Fibroblast of lung (primary cell): Measurements from ENCODE around the gene MYO1D. TPM values are rescaled to one million over a fixed set of nuclear protein-coding genes. Genes with fewer than 3 reads are reported as not detected.

Source experiments
- DNase-seq, 2 donors: peaks; one replicate each; pipeline versions ENCODE4 v3.0.0 to v3.0.0-alpha.2; 2010; ENCODE audit warnings: low read depth in 2 of 2
- H2AFZ ChIP-seq: 2 replicates; pipeline ENCODE4 v1.5.1; 2012; ENCODE audit warnings: low read length, control low read depth, inconsistent platforms
- H3K27ac ChIP-seq: 2 replicates; pipeline ENCODE4 v1.5.1; 2011; ENCODE audit warnings: low read length, control low read depth; ENCODE audit not compliant: insufficient read depth
- H3K27me3 ChIP-seq: 2 replicates; pipeline ENCODE4 v1.5.1; 2011; ENCODE audit warnings: mild to moderate bottlenecking, low read length; ENCODE audit not compliant: control insufficient read depth, insufficient read depth
- H3K36me3 ChIP-seq: 2 replicates; pipeline ENCODE4 v1.5.1; 2011; ENCODE audit warnings: low read length; ENCODE audit not compliant: control insufficient read depth, insufficient read depth
- H3K4me1 ChIP-seq: 2 replicates; pipeline ENCODE4 v1.5.1; 2011; ENCODE audit warnings: low read length; ENCODE audit not compliant: control insufficient read depth, insufficient read depth; ENCODE audit errors: extremely low read depth
- H3K4me2 ChIP-seq: 2 replicates; pipeline ENCODE4 v1.5.1; 2011; ENCODE audit warnings: low read length, control low read depth; ENCODE audit not compliant: insufficient read depth; ENCODE audit errors: extremely low read depth
- H3K4me3 ChIP-seq, 4 experiments: fragments of 200-600 bp in 1 of 4; sonication (generic) in 1 of 4; replicated peaks in 1 of 4; 2 replicates each; pipeline ENCODE4 v1.5.1; 2011 to 2016; ENCODE audit warnings: low read length in 4 of 4, low read depth in 3 of 4, mild to moderate bottlenecking in 3 of 4, control low read depth in 2 of 4, inconsistent platforms in 1 of 4, mixed read lengths in 1 of 4; ENCODE audit not compliant: insufficient read depth in 1 of 4; ENCODE audit errors: control extremely low read depth in 1 of 4
- H3K79me2 ChIP-seq: 2 replicates; pipeline ENCODE4 v1.5.1; 2012; ENCODE audit warnings: mild to moderate bottlenecking, low read length, inconsistent platforms; ENCODE audit not compliant: control insufficient read depth, insufficient read depth
- H3K9ac ChIP-seq: 2 replicates; pipeline ENCODE4 v1.5.1; 2011; ENCODE audit warnings: mild to moderate bottlenecking, low read length, control low read depth; ENCODE audit not compliant: insufficient read depth
- H3K9me3 ChIP-seq: 2 replicates; pipeline ENCODE4 v1.5.1; 2012; ENCODE audit warnings: low read depth, low read length; ENCODE audit not compliant: control insufficient read depth, insufficient read depth
- H4K20me1 ChIP-seq: 2 replicates; pipeline ENCODE4 v1.5.1; 2011; ENCODE audit warnings: low read length; ENCODE audit not compliant: control insufficient read depth, insufficient read depth; ENCODE audit errors: extremely low read depth
- CTCF ChIP-seq, 2 donors: IDR thresholded peaks in 1 of 2; conservative IDR thresholded peaks in 1 of 2; 1 replicate in 1 of 2; 2 replicates in 1 of 2; pipeline ENCODE4 v1.5.1; 2011 to 2012; ENCODE audit warnings: low read length in 2 of 2, control low read depth in 1 of 2, inconsistent platforms in 1 of 2, low read depth in 1 of 2, mild to moderate bottlenecking in 1 of 2
- EZH2 ChIP-seq: IDR thresholded peaks from 2 replicates; pipeline ENCODE4 v1.5.1; 2012; ENCODE audit warnings: low read length, control low read depth, mild to moderate bottlenecking; ENCODE audit errors: missing control alignments
- polyA plus RNA-seq, 2 donors: library from polyadenylated mRNA; depleted of rRNA in 1 of 2; stranded (reverse) in 1 of 2; unstranded in 1 of 2; fragments of >200 nt; gene quantifications; 2 replicates each; pipeline ENCODE4 v1.2.1, GENCODE V29; 2011 to 2012; ENCODE audit warnings: missing spikeins in 1 of 2
- total RNA-seq: library from RNA; depleted of rRNA; stranded (reverse); fragments of >200 nt; gene quantifications from 2 replicates; pipeline ENCODE4 v1.2.1, GENCODE V29; 2014

Gene MYO1D
- total and polyA plus RNA-seq, 2 donors (not counting 1 experiment from before 2014, with no cell fraction given): 35.0 to 46.6 TPM

DNA sequence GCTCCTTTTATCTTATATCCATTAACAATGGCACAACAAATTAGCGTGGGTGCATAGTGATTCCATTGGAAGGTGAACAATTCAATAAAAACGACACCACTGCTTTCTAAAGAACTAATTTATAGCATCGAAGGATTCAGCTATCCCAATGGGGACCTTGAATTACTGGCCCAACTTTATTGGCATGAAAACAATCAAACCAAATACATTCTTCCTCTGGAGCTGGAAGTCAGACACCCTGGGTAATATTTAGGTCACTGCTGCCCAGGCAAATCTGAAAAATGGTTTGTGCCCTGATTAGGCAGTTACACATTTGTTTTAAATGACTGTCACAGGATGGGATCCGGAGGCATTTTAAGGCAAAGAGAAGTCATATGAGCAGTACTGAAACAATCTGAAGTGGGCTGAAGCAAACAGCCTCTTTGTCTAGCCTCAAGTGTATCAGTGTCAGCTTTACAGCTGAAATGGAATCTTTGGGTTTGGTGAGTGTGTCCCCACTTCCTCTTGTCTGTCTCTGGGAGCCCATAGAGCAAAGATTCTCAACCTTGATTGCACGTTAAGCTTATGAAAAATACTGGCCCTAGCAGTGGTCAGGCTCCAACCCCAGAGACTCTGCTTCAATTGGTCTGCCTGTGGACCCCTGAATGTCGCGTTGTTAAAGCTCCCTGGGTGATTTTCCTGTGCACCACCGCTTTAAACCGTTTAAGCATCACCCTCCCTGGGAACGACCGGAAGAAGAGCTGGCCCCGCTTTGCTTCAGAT is 359.8 kb downstream of the MYO1D start:
- Histone ChIP-seq H3K4me2 (no peak overlapping the region), H3K9ac (no peak overlapping the region), H3K27ac (no peak overlapping the region), H3K36me3 (no peaks in the 10 kb centered on the region), H3K9me3 (no peaks in the 10 kb centered on the region), H3K79me2 (no peaks in the 10 kb centered on the region), H3K4me3 (no peak overlapping the region), H4K20me1 (no peaks in the 10 kb centered on the region), H3K27me3 (no peaks in the 10 kb centered on the region), H2AFZ (no peak overlapping the region), H3K4me1 (peaks cover 5% of the 10 kb centered on the region)
- TF ChIP-seq CTCF (conservative IDR thresholded peaks at IDR 0.05 in 1 of 2, IDR thresholded peaks at IDR 0.05 in 1 of 2; ENCODE audit: low read depth in 1 of 2, low read length in 2 of 2): no peak
- no peak for TF ChIP-seq EZH2
- no peak for DNase-seq

GRCh38 chr17:32516450-32516849 is 360.5 kb downstream of the MYO1D start:
- no peak overlapping the region for H3K4me2 ChIP-seq
- no peak for TF ChIP-seq CTCF (conservative IDR thresholded peaks at IDR 0.05 in 1 of 2, IDR thresholded peaks at IDR 0.05 in 1 of 2; ENCODE audit: low read depth in 1 of 2, low read length in 2 of 2)
- no peak for TF ChIP-seq EZH2
- H3K36me3 ChIP-seq: no peaks in the 10 kb centered on the region
- no peaks in the 10 kb centered on the region for H3K9me3 ChIP-seq
- no peak overlapping the region for H3K9ac ChIP-seq
- H4K20me1 ChIP-seq: no peaks in the 10 kb centered on the region
- no peak overlapping the region for H3K4me3 ChIP-seq
- H3K27ac ChIP-seq: no peak overlapping the region
- no peaks in the 10 kb centered on the region for H3K27me3 ChIP-seq
- no peaks in the 10 kb centered on the region for H3K79me2 ChIP-seq
- no peak overlapping the region for H2AFZ ChIP-seq
- DNase-seq: no peak
- peaks cover 5% of the 10 kb centered on the region for H3K4me1 ChIP-seq

DNA sequence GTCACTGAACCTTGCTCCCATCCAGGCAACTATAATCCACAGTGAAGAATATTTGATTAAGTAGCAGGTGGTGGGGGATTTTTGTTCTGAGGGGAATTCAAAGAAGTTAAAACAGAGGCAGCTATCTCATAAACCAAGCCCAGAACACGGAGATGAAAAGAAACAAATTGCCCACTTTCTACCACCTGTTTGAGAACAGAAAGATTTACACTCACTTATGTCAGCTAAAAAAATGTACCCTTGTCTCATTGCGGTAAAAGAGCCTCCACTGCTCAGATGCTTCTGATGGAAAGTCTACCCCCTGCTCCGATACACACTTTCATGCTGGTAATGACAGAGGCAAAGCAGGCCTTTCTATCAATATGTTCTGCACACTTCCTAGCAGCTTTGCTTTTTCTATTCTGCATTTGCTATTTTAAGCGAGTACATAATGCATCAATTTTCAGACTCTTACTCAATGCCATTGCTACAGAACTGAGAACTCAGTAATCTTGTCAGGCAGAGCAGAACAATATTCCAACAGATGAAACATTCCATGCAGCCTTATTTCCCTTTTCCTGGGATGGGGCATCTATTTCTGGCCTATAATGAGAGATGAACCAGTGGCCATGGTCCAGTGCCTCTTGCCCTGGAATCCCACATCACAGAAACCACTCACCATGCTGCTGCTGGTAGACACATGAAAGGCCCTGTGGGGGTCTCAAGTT is 361.1 kb downstream of the MYO1D start:
- Histone ChIP-seq H3K36me3 (no peaks in the 10 kb centered on the region), H3K79me2 (no peaks in the 10 kb centered on the region), H3K9ac (no peak overlapping the region), H3K4me2 (no peak overlapping the region), H3K4me3 (no peak overlapping the region), H3K9me3 (no peaks in the 10 kb centered on the region), H3K27ac (no peak overlapping the region), H2AFZ (no peak overlapping the region), H3K27me3 (no peaks in the 10 kb centered on the region), H3K4me1 (peaks cover 5% of the 10 kb centered on the region), H4K20me1 (no peaks in the 10 kb centered on the region)
- DNase-seq: no peak
- no peak for TF ChIP-seq EZH2
- no peak for TF ChIP-seq CTCF (conservative IDR thresholded peaks at IDR 0.05 in 1 of 2, IDR thresholded peaks at IDR 0.05 in 1 of 2; ENCODE audit: low read depth in 1 of 2, low read length in 2 of 2)
